Ectodermal cell (in vitro differentiated cells): ENCODE data around the gene UPB1.
"Not testable (repeated sequence)": the region's sequence is repeated elsewhere in the genome, so short reads cannot be mapped to it uniquely, and the experiment has no call there.

Experiments used
- H3K27ac ChIP-seq: 2 replicates; pipeline ENCODE4 v1.7.0; 2013; ENCODE audit warnings: mild to moderate bottlenecking, low read depth, low read length; ENCODE audit not compliant: insufficient read depth, poor library complexity, severe bottlenecking
- H3K27me3 ChIP-seq: 2 replicates; pipeline ENCODE4 v1.7.0; 2013; ENCODE audit warnings: mild to moderate bottlenecking, low read length; ENCODE audit not compliant: insufficient read depth, control insufficient read depth, poor library complexity, severe bottlenecking
- H3K36me3 ChIP-seq: one replicate; pipeline ENCODE4 v1.7.0; 2013; ENCODE audit warnings: low read length; ENCODE audit not compliant: control insufficient read depth, insufficient read depth
- H3K4me1 ChIP-seq: one replicate; pipeline ENCODE4 v1.7.0; 2013; ENCODE audit warnings: low read length; ENCODE audit not compliant: control insufficient read depth, insufficient read depth
- H3K4me3 ChIP-seq: 2 replicates; pipeline ENCODE4 v1.7.0; 2013; ENCODE audit warnings: low read depth, low read length, control low read depth; ENCODE audit not compliant: insufficient read depth
- H3K9me3 ChIP-seq: 2 replicates; pipeline ENCODE4 v1.7.0; 2013; ENCODE audit warnings: mild to moderate bottlenecking, low read length, moderate library complexity; ENCODE audit not compliant: control insufficient read depth
- WGBS, 2 experiments: methylation state at CpG; one replicate each; pipeline ENCODE4 v1.1.7; 2013; ENCODE audit warnings: missing lambda C conversion rate in 2 of 2; 5-methylcytosine and 5-hydroxymethylcytosine counted together

The UPB1 gene

GRCh38 chr22:24523873-24524272 is 28.7 kb downstream of the UPB1 start:
- 92 to 94% methylated on average over 2 of the region's 2 CpGs for WGBS, 2 experiments
- Histone ChIP-seq H3K36me3 (no peaks in the 10 kb centered on the region), H3K9me3 (no peaks in the 10 kb centered on the region), H3K4me1 (no peaks in the 10 kb centered on the region), H3K27ac (no peak overlapping the region), H3K4me3 (no peak overlapping the region), H3K27me3 (no peaks in the 10 kb centered on the region)

- H3K4me3 ChIP-seq, result no peak overlapping the region
- H3K36me3 ChIP-seq, result no peaks in the 10 kb centered on the region
- no peaks in the 10 kb centered on the region for H3K27me3 ChIP-seq
- no peaks in the 10 kb centered on the region for H3K4me1 ChIP-seq
- H3K9me3 ChIP-seq, result no peaks in the 10 kb centered on the region
- no peak overlapping the region for H3K27ac ChIP-seq
- 19 to 24% methylated on average over 12 of the region's 12 CpGs for WGBS, 2 experiments
Measured at GRCh38 chr22:24525416-24526037, 30.4 kb downstream of the UPB1 start.

- 90 to 98% methylated on average over 2 of the region's 2 CpGs for WGBS, 2 experiments
- Histone ChIP-seq H3K36me3 (no peaks in the 10 kb centered on the region), H3K9me3 (no peaks in the 10 kb centered on the region), H3K4me1 (no peaks in the 10 kb centered on the region), H3K27me3 (no peaks in the 10 kb centered on the region), H3K27ac (no peak overlapping the region), H3K4me3 (no peak overlapping the region)
Measured at GRCh38 chr22:24526191-24526590, 31.1 kb downstream of the UPB1 start.

GRCh38 chr22:24529898-24530297 is 34.8 kb downstream of the UPB1 start:
- no peak overlapping the region for H3K4me3 ChIP-seq
- 85% methylated on average over 2 of the region's 2 CpGs; no CpG with 5 or more reads in 1 of the 2 experiments for WGBS, 2 experiments

GRCh38 chr22:24530968-24531367 is 35.8 kb downstream of the UPB1 start:
- not testable (repeated sequence) for H3K4me3 ChIP-seq, H3K4me1 ChIP-seq, H3K9me3 ChIP-seq, H3K36me3 ChIP-seq, H3K27me3 ChIP-seq, H3K27ac ChIP-seq
- WGBS, 2 experiments, result 88 to 91% methylated on average over 3 of the region's 3 CpGs

More at GRCh38 chr22:24529898-24530297, 34.8 kb downstream of the UPB1 start:
- Histone ChIP-seq H3K27ac (no peak overlapping the region), H3K9me3 (no peaks in the 10 kb centered on the region), H3K36me3 (no peaks in the 10 kb centered on the region), H3K4me1 (no peaks in the 10 kb centered on the region), H3K27me3 (no peaks in the 10 kb centered on the region)

- no peak overlapping the region for H3K27ac ChIP-seq
- WGBS, 2 experiments, result 94 to 100% methylated on average over 1 of the region's 1 CpG
- no peaks in the 10 kb centered on the region for H3K36me3 ChIP-seq
- H3K4me3 ChIP-seq, result no peak overlapping the region
- H3K27me3 ChIP-seq, result no peaks in the 10 kb centered on the region
- H3K4me1 ChIP-seq, result no peaks in the 10 kb centered on the region
- no peaks in the 10 kb centered on the region for H3K9me3 ChIP-seq
Measured at GRCh38 chr22:24532075-24532474, 36.9 kb downstream of the UPB1 start.

GRCh38 chr22:24535348-24535747 is 40.2 kb downstream of the UPB1 start:
- Histone ChIP-seq H3K36me3 (no peaks in the 10 kb centered on the region), H3K27ac (no peak overlapping the region), H3K4me3 (no peak overlapping the region), H3K27me3 (no peaks in the 10 kb centered on the region), H3K9me3 (no peaks in the 10 kb centered on the region), H3K4me1 (no peaks in the 10 kb centered on the region)
- WGBS, 2 experiments, result 94 to 98% methylated on average over 4 of the region's 4 CpGs

GRCh38 chr22:24536089-24536488 is 41.0 kb downstream of the UPB1 start:
- no peak overlapping the region for H3K4me3 ChIP-seq
- H3K27ac ChIP-seq, result no peak overlapping the region
- WGBS, 2 experiments, result 91 to 93% methylated on average over 3 of the region's 3 CpGs

GRCh38 chr22:24540470-24540869 is 45.3 kb downstream of the UPB1 start:
- 93 to 99% methylated on average over 2 of the region's 2 CpGs for WGBS, 2 experiments
- Histone ChIP-seq H3K36me3 (peaks cover 21% of the 10 kb centered on the region), H3K27me3 (no peaks in the 10 kb centered on the region), H3K4me3 (no peak overlapping the region), H3K4me1 (no peaks in the 10 kb centered on the region), H3K9me3 (no peaks in the 10 kb centered on the region), H3K27ac (no peak overlapping the region)

More at GRCh38 chr22:24536089-24536488, 41.0 kb downstream of the UPB1 start:
- no peaks in the 10 kb centered on the region for H3K9me3 ChIP-seq
- H3K36me3 ChIP-seq, result no peaks in the 10 kb centered on the region
- no peaks in the 10 kb centered on the region for H3K27me3 ChIP-seq
- no peaks in the 10 kb centered on the region for H3K4me1 ChIP-seq

- H3K36me3 ChIP-seq, result peaks cover 21% of the 10 kb centered on the region
- no peak overlapping the region for H3K27ac ChIP-seq
- H3K4me3 ChIP-seq, result no peak overlapping the region
- 94 to 95% methylated on average over 6 of the region's 6 CpGs for whole genome bisulfite sequencing, 2 experiments
- no peaks in the 10 kb centered on the region for H3K9me3 ChIP-seq
- no peaks in the 10 kb centered on the region for H3K27me3 ChIP-seq
- no peaks in the 10 kb centered on the region for H3K4me1 ChIP-seq
Measured at GRCh38 chr22:24541681-24542515, 46.8 kb downstream of the UPB1 start.
